WTC11 (cell line): ENCODE data around the gene ZNF787. TPM values are rescaled to one million over a fixed set of nuclear protein-coding genes. Genes with fewer than 3 reads are reported as not detected.
A peak's percentile ranks its signal among the peaks of the same experiment; 100 is the strongest.

Source experiments
- ATAC-seq: fragments of 200-7000 bp; cut with Tn5 transposase; 2 replicates; pipeline ENCODE4 v1.10.0; 2021; ENCODE audit warnings: mild to moderate bottlenecking, moderate library complexity
- CTCF ChIA-PET: fragments of 300-600 bp; sonication (Branson Sonifier 250); formaldehyde crosslinking; loops from one replicate; lab custom pipeline; 2021; ENCODE audit warnings: antibody characterized with exemption; lab: Charles Lee
- POLR2A ChIA-PET: fragments of 350-600 bp; sonication (Branson Sonifier 250); formaldehyde crosslinking; loops from one replicate; lab custom pipeline; 2021; ENCODE audit warnings: antibody characterized with exemption; lab: Charles Lee
- DNase-seq: peaks from one replicate; pipeline ENCODE4 v3.0.0; 2021; ENCODE audit warnings: low spot score
- H3K27ac Mint-ChIP-seq: 2 replicates; pipeline ENCODE4 v1.8.0; 2021; ENCODE audit warnings: mixed read lengths
- H3K27me3 Mint-ChIP-seq: 2 replicates; pipeline ENCODE4 v1.8.0; 2021; ENCODE audit warnings: low read depth, mild to moderate bottlenecking, moderate library complexity, mixed read lengths
- H3K36me3 Mint-ChIP-seq: 2 replicates; pipeline ENCODE4 v1.8.0; 2021; ENCODE audit warnings: mixed read lengths
- H3K4me1 Mint-ChIP-seq: 2 replicates; pipeline ENCODE4 v1.8.0; 2022; ENCODE audit warnings: mixed read lengths
- H3K4me3 Mint-ChIP-seq: 2 replicates; pipeline ENCODE4 v1.8.0; 2021; ENCODE audit warnings: mild to moderate bottlenecking, moderate library complexity, mixed read lengths
- H3K9me3 Mint-ChIP-seq: 2 replicates; pipeline ENCODE4 v1.8.0; 2021; ENCODE audit warnings: mixed read lengths
- ELF4 ChIP-seq: sonication (generic); formaldehyde crosslinking; IDR thresholded peaks from 2 replicates; pipeline ENCODE4 v1.8.1; 2022; ENCODE audit warnings: low read depth, mild to moderate bottlenecking, moderate library complexity, missing genetic modification reagents
- ERG ChIP-seq: fragments of 250-450 bp; sonication (Bioruptor Pico); IDR thresholded peaks from 2 replicates; pipeline ENCODE4 v1.8.0; 2021; ENCODE audit warnings: mild to moderate bottlenecking
- FOXP4 ChIP-seq: sonication (generic); formaldehyde crosslinking; IDR thresholded peaks from 2 replicates; pipeline ENCODE4 v1.8.0; 2022; ENCODE audit warnings: mild to moderate bottlenecking, missing genetic modification reagents
- GRHL2 ChIP-seq: fragments of 250-450 bp; sonication (Bioruptor Pico); IDR thresholded peaks from 2 replicates; pipeline ENCODE4 v1.8.0; 2022; ENCODE audit warnings: mild to moderate bottlenecking, moderate library complexity; ENCODE audit not compliant: insufficient replicate concordance, severe bottlenecking
- HMGXB4 ChIP-seq: sonication (generic); formaldehyde crosslinking; IDR thresholded peaks from 2 replicates; pipeline ENCODE4 v1.8.1; 2023; ENCODE audit warnings: mild to moderate bottlenecking, moderate library complexity, missing genetic modification reagents
- NR2C2 ChIP-seq: sonication (generic); formaldehyde crosslinking; IDR thresholded peaks from 2 replicates; pipeline ENCODE4 v1.8.0; 2022; ENCODE audit warnings: mild to moderate bottlenecking, missing genetic modification reagents
- SMAD3 ChIP-seq: sonication (generic); formaldehyde crosslinking; IDR thresholded peaks from 2 replicates; pipeline ENCODE4 v1.8.0; 2022; ENCODE audit warnings: missing genetic modification reagents, mild to moderate bottlenecking, borderline replicate concordance
- TP53 ChIP-seq: sonication (generic); formaldehyde crosslinking; IDR thresholded peaks from 2 replicates; pipeline ENCODE4 v1.8.1; 2023; ENCODE audit warnings: mild to moderate bottlenecking, missing genetic modification reagents
- ZNF121 ChIP-seq: sonication (generic); formaldehyde crosslinking; IDR thresholded peaks from 2 replicates; pipeline ENCODE4 v1.8.0; 2023; ENCODE audit warnings: missing genetic modification reagents
- ZNF219 ChIP-seq: sonication (generic); formaldehyde crosslinking; IDR thresholded peaks from 2 replicates; pipeline ENCODE4 v1.8.0; 2023; ENCODE audit warnings: missing genetic modification reagents, mild to moderate bottlenecking, borderline replicate concordance
- ZNF232 ChIP-seq: sonication (generic); formaldehyde crosslinking; IDR thresholded peaks from 2 replicates; pipeline ENCODE4 v1.8.0; 2022; ENCODE audit warnings: mild to moderate bottlenecking, missing genetic modification reagents
- ZNF317 ChIP-seq: sonication (generic); formaldehyde crosslinking; IDR thresholded peaks from 2 replicates; pipeline ENCODE4 v1.8.1; 2023; ENCODE audit warnings: low read depth, mild to moderate bottlenecking, moderate library complexity, missing genetic modification reagents, borderline replicate concordance
- ZNF396 ChIP-seq: fragments of 250-450 bp; sonication (Bioruptor Pico); IDR thresholded peaks from 2 replicates; pipeline ENCODE4 v1.8.0; 2021; ENCODE audit warnings: mild to moderate bottlenecking, moderate library complexity, borderline replicate concordance
- ZNF532 ChIP-seq: fragments of 250-450 bp; sonication (Bioruptor Pico); IDR thresholded peaks from 2 replicates; pipeline ENCODE4 v1.9.0; 2021; ENCODE audit warnings: mild to moderate bottlenecking, borderline replicate concordance
- total RNA-seq: library from RNA; stranded (reverse); gene quantifications from 3 replicates; pipeline ENCODE4 v1.2.3, GENCODE V29; 2021
- TF ChIP-seq, protein P1 (sequence below): sonication (generic); formaldehyde crosslinking; IDR thresholded peaks from 2 replicates; pipeline ENCODE4 v1.8.1; 2022; ENCODE audit warnings: mild to moderate bottlenecking, missing genetic modification reagents, moderate library complexity, borderline replicate concordance
- TF ChIP-seq, protein P2 (sequence below): sonication (generic); formaldehyde crosslinking; IDR thresholded peaks from 2 replicates; pipeline ENCODE4 v1.8.0; 2022; ENCODE audit warnings: mild to moderate bottlenecking, missing genetic modification reagents
- TF ChIP-seq, protein P3 (sequence below): sonication (generic); formaldehyde crosslinking; IDR thresholded peaks from 2 replicates; pipeline ENCODE4 v1.8.0; 2023; ENCODE audit warnings: mild to moderate bottlenecking, missing genetic modification reagents

ZNF787 gene
- total RNA-seq, 1 experiment from 2014 or later = 62.9 TPM

- TF ChIP-seq, protein P1, sequence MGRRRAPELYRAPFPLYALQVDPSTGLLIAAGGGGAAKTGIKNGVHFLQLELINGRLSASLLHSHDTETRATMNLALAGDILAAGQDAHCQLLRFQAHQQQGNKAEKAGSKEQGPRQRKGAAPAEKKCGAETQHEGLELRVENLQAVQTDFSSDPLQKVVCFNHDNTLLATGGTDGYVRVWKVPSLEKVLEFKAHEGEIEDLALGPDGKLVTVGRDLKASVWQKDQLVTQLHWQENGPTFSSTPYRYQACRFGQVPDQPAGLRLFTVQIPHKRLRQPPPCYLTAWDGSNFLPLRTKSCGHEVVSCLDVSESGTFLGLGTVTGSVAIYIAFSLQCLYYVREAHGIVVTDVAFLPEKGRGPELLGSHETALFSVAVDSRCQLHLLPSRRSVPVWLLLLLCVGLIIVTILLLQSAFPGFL (CRISPR knock-in tag) = no peak
- TF ChIP-seq ELF4 (no peak), ZNF532 (no peak), ZNF396 (no peak), ZNF219 (CRISPR knock-in tag) (no peak), TP53 (CRISPR knock-in tag) (no peak), FOXP4 (CRISPR knock-in tag) (no peak), ZNF232 (CRISPR knock-in tag) (no peak)
- TF ChIP-seq, protein P2, sequence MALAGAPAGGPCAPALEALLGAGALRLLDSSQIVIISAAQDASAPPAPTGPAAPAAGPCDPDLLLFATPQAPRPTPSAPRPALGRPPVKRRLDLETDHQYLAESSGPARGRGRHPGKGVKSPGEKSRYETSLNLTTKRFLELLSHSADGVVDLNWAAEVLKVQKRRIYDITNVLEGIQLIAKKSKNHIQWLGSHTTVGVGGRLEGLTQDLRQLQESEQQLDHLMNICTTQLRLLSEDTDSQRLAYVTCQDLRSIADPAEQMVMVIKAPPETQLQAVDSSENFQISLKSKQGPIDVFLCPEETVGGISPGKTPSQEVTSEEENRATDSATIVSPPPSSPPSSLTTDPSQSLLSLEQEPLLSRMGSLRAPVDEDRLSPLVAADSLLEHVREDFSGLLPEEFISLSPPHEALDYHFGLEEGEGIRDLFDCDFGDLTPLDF (CRISPR knock-in tag) = no peak
Measured at GRCh38 chr19:56107626-56108351, 13.3 kb downstream of the ZNF787 start (continued).

GRCh38 chr19:56106993-56107392 lies 14.1 kb downstream of the ZNF787 start:
- TF ChIP-seq ZNF317 (CRISPR knock-in tag) = no peak
- no peak for TF ChIP-seq TP53 (CRISPR knock-in tag)
- TF ChIP-seq, protein P3, sequence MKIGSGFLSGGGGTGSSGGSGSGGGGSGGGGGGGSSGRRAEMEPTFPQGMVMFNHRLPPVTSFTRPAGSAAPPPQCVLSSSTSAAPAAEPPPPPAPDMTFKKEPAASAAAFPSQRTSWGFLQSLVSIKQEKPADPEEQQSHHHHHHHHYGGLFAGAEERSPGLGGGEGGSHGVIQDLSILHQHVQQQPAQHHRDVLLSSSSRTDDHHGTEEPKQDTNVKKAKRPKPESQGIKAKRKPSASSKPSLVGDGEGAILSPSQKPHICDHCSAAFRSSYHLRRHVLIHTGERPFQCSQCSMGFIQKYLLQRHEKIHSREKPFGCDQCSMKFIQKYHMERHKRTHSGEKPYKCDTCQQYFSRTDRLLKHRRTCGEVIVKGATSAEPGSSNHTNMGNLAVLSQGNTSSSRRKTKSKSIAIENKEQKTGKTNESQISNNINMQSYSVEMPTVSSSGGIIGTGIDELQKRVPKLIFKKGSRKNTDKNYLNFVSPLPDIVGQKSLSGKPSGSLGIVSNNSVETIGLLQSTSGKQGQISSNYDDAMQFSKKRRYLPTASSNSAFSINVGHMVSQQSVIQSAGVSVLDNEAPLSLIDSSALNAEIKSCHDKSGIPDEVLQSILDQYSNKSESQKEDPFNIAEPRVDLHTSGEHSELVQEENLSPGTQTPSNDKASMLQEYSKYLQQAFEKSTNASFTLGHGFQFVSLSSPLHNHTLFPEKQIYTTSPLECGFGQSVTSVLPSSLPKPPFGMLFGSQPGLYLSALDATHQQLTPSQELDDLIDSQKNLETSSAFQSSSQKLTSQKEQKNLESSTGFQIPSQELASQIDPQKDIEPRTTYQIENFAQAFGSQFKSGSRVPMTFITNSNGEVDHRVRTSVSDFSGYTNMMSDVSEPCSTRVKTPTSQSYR (CRISPR knock-in tag) = no peak
- no peak for TF ChIP-seq ZNF121 (CRISPR knock-in tag)
- TF ChIP-seq HMGXB4 (CRISPR knock-in tag) = no peak
- no peak for TF ChIP-seq FOXP4 (CRISPR knock-in tag)
- TF ChIP-seq SMAD3 = no peak
- TF ChIP-seq ERG (CRISPR knock-in tag) = no peak
- TF ChIP-seq GRHL2 = no peak
- TF ChIP-seq NR2C2 = no peak
- no peak overlapping the region for H3K4me3 Mint-ChIP-seq
- CTCF ChIA-PET = interaction anchor here (1.2 to 3.1 kb wide), 5 partner anchors 26 to 203 kb away, joined by 3 to 16 read pairs (median 7); no protein-coding TSS in a partner anchor
- peaks cover 54% of the 10 kb centered on the region for H3K4me1 Mint-ChIP-seq
- no peaks in the 10 kb centered on the region for H3K9me3 Mint-ChIP-seq
- H3K27ac Mint-ChIP-seq = peak overlapping the region; percentile 87
- peaks cover 3% of the 10 kb centered on the region; the same call in 1 of the 2 replicates for H3K36me3 Mint-ChIP-seq
- ATAC-seq (no peak), DNase-seq (no peak)
- H3K27me3 Mint-ChIP-seq = no peaks in the 10 kb centered on the region
- POLR2A ChIA-PET = no interaction called here
